Astrocyte (in vitro differentiated cells and primary cell): ENCODE data around the gene ATXN2.

Experiments
- CTCF ChIP-seq: IDR thresholded peaks from 2 replicates; pipeline ENCODE4 v1.5.1; 2011; ENCODE audit warnings: low read depth, mild to moderate bottlenecking, inconsistent platforms, low read length, moderate library complexity; ENCODE audit not compliant: insufficient read depth
- EZH2 ChIP-seq: IDR thresholded peaks from 2 replicates; pipeline ENCODE4 v1.6.1; 2012; ENCODE audit warnings: mild to moderate bottlenecking, low read length, inconsistent platforms; ENCODE audit not compliant: insufficient read depth

- TF ChIP-seq CTCF (no peak), EZH2 (no peak)
Observed at GRCh38 chr12:111413442-111414086, 185.6 kb downstream of the ATXN2 start.
